Keratinocyte (primary cell): ENCODE data around the gene JMJD1C. TPM values are rescaled to one million over a fixed set of nuclear protein-coding genes. Genes with fewer than 3 reads are reported as not detected.

ENCODE experiments used
- DNase-seq: peaks from one replicate; pipeline ENCODE4 v3.0.0-alpha.2; 2011; ENCODE audit warnings: low read depth, missing footprints, low spot score
- FAIRE-seq: peaks from 2 replicates; lab custom pipeline; 2011; peaks lifted over from hg19 to GRCh38; lab: Jason Lieb, UNC
- H2AFZ ChIP-seq: 2 replicates; pipeline ENCODE4 v1.6.0; 2012; ENCODE audit warnings: low read length, control low read depth, inconsistent platforms; ENCODE audit not compliant: control insufficient read depth
- H3K27ac ChIP-seq: 2 replicates; pipeline ENCODE4 v1.5.1; 2011; ENCODE audit warnings: low read length; ENCODE audit not compliant: control insufficient read depth, insufficient read depth
- H3K27me3 ChIP-seq: 3 replicates; pipeline ENCODE4 v1.6.0; 2011; ENCODE audit warnings: low read length; ENCODE audit not compliant: control insufficient read depth, insufficient read depth; ENCODE audit errors: extremely low read depth
- H3K36me3 ChIP-seq, 2 experiments: 2 replicates in 1 of 2; 3 replicates in 1 of 2; pipeline ENCODE4 v1.5.1; 2011; ENCODE audit warnings: low read length in 2 of 2, mild to moderate bottlenecking in 1 of 2; ENCODE audit not compliant: control insufficient read depth in 2 of 2, insufficient read depth in 2 of 2; ENCODE audit errors: extremely low read depth in 1 of 2
- H3K4me1 ChIP-seq: 3 replicates; pipeline ENCODE4 v1.5.1; 2011; ENCODE audit warnings: low read length; ENCODE audit not compliant: control insufficient read depth, insufficient read depth; ENCODE audit errors: extremely low read depth
- H3K4me2 ChIP-seq: 3 replicates; pipeline ENCODE4 v1.6.0; 2011; ENCODE audit warnings: low read depth, low read length; ENCODE audit not compliant: control insufficient read depth, insufficient read depth; ENCODE audit errors: extremely low read depth
- H3K4me3 ChIP-seq, 3 experiments: fragments of 200-600 bp in 1 of 3; sonication (generic) in 1 of 3; 2 replicates in 2 of 3; 3 replicates in 1 of 3; pipeline ENCODE4 v1.5.1; 2011 to 2016; ENCODE audit warnings: low read length in 3 of 3, mild to moderate bottlenecking in 3 of 3, control low read depth in 2 of 3, inconsistent platforms in 1 of 3, low read depth in 1 of 3, mixed read lengths in 1 of 3, mixed run types in 1 of 3, moderate library complexity in 1 of 3; ENCODE audit not compliant: control insufficient read depth in 2 of 3, insufficient read depth in 2 of 3; ENCODE audit errors: extremely low read depth in 1 of 3
- H3K79me2 ChIP-seq: 2 replicates; pipeline ENCODE4 v1.6.0; 2012; ENCODE audit warnings: low read length; ENCODE audit not compliant: control insufficient read depth, insufficient read depth
- H3K9ac ChIP-seq: 3 replicates; pipeline ENCODE4 v1.6.0; 2011; ENCODE audit warnings: low read length; ENCODE audit not compliant: control insufficient read depth, insufficient read depth; ENCODE audit errors: extremely low read depth
- H3K9me1 ChIP-seq: 3 replicates; pipeline ENCODE4 v1.6.0; 2011; ENCODE audit warnings: low read length; ENCODE audit not compliant: control insufficient read depth, insufficient read depth; ENCODE audit errors: extremely low read depth
- H3K9me3 ChIP-seq: 2 replicates; pipeline ENCODE4 v1.5.1; 2012; ENCODE audit warnings: low read depth, low read length; ENCODE audit not compliant: control insufficient read depth
- H4K20me1 ChIP-seq: 3 replicates; pipeline ENCODE4 v1.6.0; 2011; ENCODE audit warnings: low read length; ENCODE audit not compliant: control insufficient read depth, insufficient read depth; ENCODE audit errors: extremely low read depth
- EZH2 ChIP-seq: IDR thresholded peaks from one replicate; pipeline ENCODE4 v1.6.1; 2012; ENCODE audit warnings: inconsistent platforms, mild to moderate bottlenecking, low read length, moderate library complexity
- dilution Hi-C: fragments of 300-500 bp; cut with MboI; formaldehyde crosslinking; loops from one replicate; pipeline ENCODE4 v1.7.0; 2020; ENCODE audit warnings: low sequenced_read_pairs; ENCODE audit not compliant: extremely low pct_ligation_motif_present
- polyA plus RNA-seq, 5 experiments: library from polyadenylated mRNA; depleted of rRNA in 3 of 5; stranded (reverse) in 3 of 5; stranded (forward) in 1 of 5; unstranded in 1 of 5; fragments of >200 nt; gene quantifications; 1 replicate in 1 of 5; 2 replicates in 3 of 5; 3 replicates in 1 of 5; pipeline versions ENCODE4 v1.2.1 to v1.2.3, GENCODE V29; 2011 to 2012; ENCODE audit warnings: missing spikeins in 2 of 5, low read depth in 1 of 5, low replicate concordance in 1 of 5
- TF ChIP-seq, protein P1 (sequence below), 3 experiments: IDR thresholded peaks in 1 of 3; conservative IDR thresholded peaks in 1 of 3; optimal IDR thresholded peaks in 1 of 3; 2 replicates in 2 of 3; 3 replicates in 1 of 3; pipeline versions ENCODE3 to v1.5.1; 2011; ENCODE audit warnings: low read length in 3 of 3, mild to moderate bottlenecking in 3 of 3, moderate library complexity in 2 of 3, control low read depth in 1 of 3, inconsistent platforms in 1 of 3; ENCODE audit not compliant: insufficient read depth in 2 of 3; ENCODE audit errors: extremely low read depth in 1 of 3

The JMJD1C gene
- polyA plus RNA-seq, 1 donor (not counting 4 experiments of a cell fraction or from before 2014, with no cell fraction given): 38.2 TPM

DNA sequence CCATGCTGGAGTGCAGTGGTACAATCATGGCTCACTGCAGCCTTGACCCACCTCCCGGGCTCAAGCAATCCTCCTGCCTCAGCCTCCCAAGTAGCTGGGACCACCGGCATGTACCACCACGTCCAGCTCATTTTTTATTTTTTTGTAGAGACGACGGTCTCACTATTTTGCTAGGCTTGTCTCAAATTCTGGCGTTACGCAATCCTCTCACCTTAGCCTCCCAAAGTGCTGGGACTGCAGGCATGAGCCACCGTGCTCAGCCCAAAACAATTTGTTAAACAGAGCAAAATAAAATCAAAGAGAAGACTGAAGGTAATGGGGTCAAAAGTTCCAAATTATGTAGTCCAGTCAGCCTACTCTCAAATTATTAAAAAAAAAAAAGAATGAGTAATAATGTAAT is 8.7 kb upstream of the JMJD1C start:
- FAIRE-seq: no peak
- dilution Hi-C loops: no loop called here
- Histone ChIP-seq H3K4me2 (no peak overlapping the region), H4K20me1 (no peaks in the 10 kb centered on the region), H3K9me1 (no peaks in the 10 kb centered on the region), H3K9ac (no peak overlapping the region), H3K27me3 (no peaks in the 10 kb centered on the region), H2AFZ (no peak overlapping the region), H3K4me3 (no peak overlapping the region), H3K36me3 (no peaks in the 10 kb centered on the region), H3K4me1 (no peaks in the 10 kb centered on the region), H3K79me2 (peaks cover 72% of the 10 kb centered on the region), H3K9me3 (no peaks in the 10 kb centered on the region), H3K27ac (no peak overlapping the region)
- DNase-seq: no peak
- TF ChIP-seq EZH2: no peak
- TF ChIP-seq, protein P1, sequence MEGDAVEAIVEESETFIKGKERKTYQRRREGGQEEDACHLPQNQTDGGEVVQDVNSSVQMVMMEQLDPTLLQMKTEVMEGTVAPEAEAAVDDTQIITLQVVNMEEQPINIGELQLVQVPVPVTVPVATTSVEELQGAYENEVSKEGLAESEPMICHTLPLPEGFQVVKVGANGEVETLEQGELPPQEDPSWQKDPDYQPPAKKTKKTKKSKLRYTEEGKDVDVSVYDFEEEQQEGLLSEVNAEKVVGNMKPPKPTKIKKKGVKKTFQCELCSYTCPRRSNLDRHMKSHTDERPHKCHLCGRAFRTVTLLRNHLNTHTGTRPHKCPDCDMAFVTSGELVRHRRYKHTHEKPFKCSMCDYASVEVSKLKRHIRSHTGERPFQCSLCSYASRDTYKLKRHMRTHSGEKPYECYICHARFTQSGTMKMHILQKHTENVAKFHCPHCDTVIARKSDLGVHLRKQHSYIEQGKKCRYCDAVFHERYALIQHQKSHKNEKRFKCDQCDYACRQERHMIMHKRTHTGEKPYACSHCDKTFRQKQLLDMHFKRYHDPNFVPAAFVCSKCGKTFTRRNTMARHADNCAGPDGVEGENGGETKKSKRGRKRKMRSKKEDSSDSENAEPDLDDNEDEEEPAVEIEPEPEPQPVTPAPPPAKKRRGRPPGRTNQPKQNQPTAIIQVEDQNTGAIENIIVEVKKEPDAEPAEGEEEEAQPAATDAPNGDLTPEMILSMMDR (optimal IDR thresholded peaks at IDR 0.05 in 1 of 3, IDR thresholded peaks at IDR 0.05 in 1 of 3, conservative IDR thresholded peaks at IDR 0.05 in 1 of 3; ENCODE audit: extremely low read depth in 1 of 3, insufficient read depth in 2 of 3, low read length in 3 of 3): no peak

DNA sequence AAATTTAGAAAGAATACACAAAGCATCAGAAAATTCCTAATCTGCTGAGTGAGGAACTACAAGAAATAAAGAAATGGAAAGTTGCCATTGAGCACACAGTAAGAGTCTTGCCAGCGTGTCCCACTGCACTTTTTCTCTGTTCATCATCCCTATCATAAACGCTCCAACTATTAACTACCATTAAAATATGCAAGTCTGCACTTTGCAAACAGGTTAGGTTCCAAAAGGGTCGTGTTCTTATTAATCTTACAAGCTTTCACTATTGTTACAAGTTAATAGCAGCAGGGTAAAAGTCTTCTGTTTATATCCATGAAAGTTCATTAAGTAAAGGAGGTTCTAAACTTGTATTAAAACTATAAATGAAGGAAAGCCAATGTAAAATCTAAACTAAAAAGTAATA is 5.2 kb upstream of the JMJD1C start:
- Histone ChIP-seq H2AFZ (no peak overlapping the region), H3K4me2 (no peak overlapping the region), H3K4me3 (no peak overlapping the region), H3K9ac (no peak overlapping the region), H3K4me1 (peaks cover 9% of the 10 kb centered on the region), H3K9me3 (no peaks in the 10 kb centered on the region), H4K20me1 (no peaks in the 10 kb centered on the region), H3K27me3 (no peaks in the 10 kb centered on the region), H3K36me3 (no peaks in the 10 kb centered on the region), H3K79me2 (peaks cover 66% of the 10 kb centered on the region), H3K27ac (no peak overlapping the region), H3K9me1 (no peaks in the 10 kb centered on the region)
- FAIRE-seq: no peak
- TF ChIP-seq EZH2: no peak
- TF ChIP-seq, protein P1 (optimal IDR thresholded peaks at IDR 0.05 in 1 of 3, IDR thresholded peaks at IDR 0.05 in 1 of 3, conservative IDR thresholded peaks at IDR 0.05 in 1 of 3; ENCODE audit: extremely low read depth in 1 of 3, insufficient read depth in 2 of 3, low read length in 3 of 3): no peak
- DNase-seq: no peak
- dilution Hi-C loops: no loop called here
